Peyer's patch (tissue), 4 donors: ENCODE measurements around the gene CRYL1. TPM values are rescaled to one million over a fixed set of nuclear protein-coding genes. Genes with fewer than 3 reads are reported as not detected.

Source experiments
- DNase-seq, 3 donors: peaks; one replicate each; pipeline ENCODE4 v3.0.0-alpha.2; 2017 to 2019
- H3K27ac ChIP-seq, 4 donors: fragments of 200-600 bp; sonication (generic); one replicate each; pipeline ENCODE4 v1.5.1; 2016 to 2019
- H3K27me3 ChIP-seq, 2 donors: fragments of 200-600 bp; sonication (generic); one replicate each; pipeline ENCODE4 v1.5.1; 2019
- H3K36me3 ChIP-seq, 3 donors: fragments of 200-600 bp; sonication (generic); one replicate each; pipeline ENCODE4 v1.5.1; 2016 to 2019
- H3K4me1 ChIP-seq, 4 donors: fragments of 200-600 bp; sonication (generic); one replicate each; pipeline ENCODE4 v1.5.1; 2016 to 2019
- H3K4me3 ChIP-seq, 4 donors: fragments of 200-600 bp; sonication (generic); 1 replicate in 3 of 4; 2 replicates in 1 of 4; pipeline ENCODE4 v1.5.1; 2016 to 2019; ENCODE audit warnings: mild to moderate bottlenecking in 1 of 4
- H3K9me3 ChIP-seq, 4 donors: fragments of 200-600 bp; sonication (generic); one replicate each; pipeline ENCODE4 v1.5.1; 2016 to 2019; ENCODE audit warnings: mild to moderate bottlenecking in 1 of 4
- POLR2A ChIP-seq, 2 donors: fragments of 450-650 bp; IDR thresholded peaks; one replicate each; pipeline ENCODE4 v1.5.1; 2017; ENCODE audit warnings: antibody characterized with exemption in 2 of 2, mild to moderate bottlenecking in 2 of 2, moderate library complexity in 2 of 2
- total RNA-seq, 4 donors: library from RNA; depleted of rRNA; stranded (reverse); fragments of >200 nt; gene quantifications; one replicate each; pipeline ENCODE4 v1.1.0, GENCODE V29; 2016
- TF ChIP-seq, protein P1 (sequence below), 6 experiments: fragments of 450-650 bp in 4 of 6; fragments of 200-600 bp in 2 of 6; sonication (generic) in 1 of 6; IDR thresholded peaks; one replicate each; pipeline ENCODE4 v1.5.1; 2017 to 2019; ENCODE audit warnings: antibody characterized with exemption in 6 of 6, mild to moderate bottlenecking in 3 of 6, moderate library complexity in 1 of 6

Gene CRYL1
- total RNA-seq, 4 donors from 2014 or later: 81.7 to 357 (median 299) TPM

- no peak for DNase-seq
- Histone ChIP-seq H3K27me3 (no peaks in the 10 kb centered on the region), H3K4me3 (no peak overlapping the region), H3K36me3 (peaks cover 0 to 9% (median 0%) of the 10 kb centered on the region in 3 donors), H3K27ac (no peak overlapping the region), H3K9me3 (no peaks in the 10 kb centered on the region), H3K4me1 (no peaks in the 10 kb centered on the region)
- TF ChIP-seq, protein P1, sequence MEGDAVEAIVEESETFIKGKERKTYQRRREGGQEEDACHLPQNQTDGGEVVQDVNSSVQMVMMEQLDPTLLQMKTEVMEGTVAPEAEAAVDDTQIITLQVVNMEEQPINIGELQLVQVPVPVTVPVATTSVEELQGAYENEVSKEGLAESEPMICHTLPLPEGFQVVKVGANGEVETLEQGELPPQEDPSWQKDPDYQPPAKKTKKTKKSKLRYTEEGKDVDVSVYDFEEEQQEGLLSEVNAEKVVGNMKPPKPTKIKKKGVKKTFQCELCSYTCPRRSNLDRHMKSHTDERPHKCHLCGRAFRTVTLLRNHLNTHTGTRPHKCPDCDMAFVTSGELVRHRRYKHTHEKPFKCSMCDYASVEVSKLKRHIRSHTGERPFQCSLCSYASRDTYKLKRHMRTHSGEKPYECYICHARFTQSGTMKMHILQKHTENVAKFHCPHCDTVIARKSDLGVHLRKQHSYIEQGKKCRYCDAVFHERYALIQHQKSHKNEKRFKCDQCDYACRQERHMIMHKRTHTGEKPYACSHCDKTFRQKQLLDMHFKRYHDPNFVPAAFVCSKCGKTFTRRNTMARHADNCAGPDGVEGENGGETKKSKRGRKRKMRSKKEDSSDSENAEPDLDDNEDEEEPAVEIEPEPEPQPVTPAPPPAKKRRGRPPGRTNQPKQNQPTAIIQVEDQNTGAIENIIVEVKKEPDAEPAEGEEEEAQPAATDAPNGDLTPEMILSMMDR (IDR thresholded peaks at IDR 0.05): no peak
- no peak for TF ChIP-seq POLR2A (IDR thresholded peaks at IDR 0.05)
Observed at GRCh38 chr13:20442375-20442774, 83.3 kb downstream of the CRYL1 start.

GRCh38 chr13:20441879-20442278, 83.8 kb downstream of the CRYL1 start:
- Histone ChIP-seq H3K4me1 (no peaks in the 10 kb centered on the region), H3K9me3 (no peaks in the 10 kb centered on the region), H3K27ac (no peak overlapping the region), H3K27me3 (no peaks in the 10 kb centered on the region), H3K36me3 (peaks cover 0 to 9% (median 0%) of the 10 kb centered on the region in 3 donors), H3K4me3 (no peak overlapping the region)
- no peak for TF ChIP-seq POLR2A (IDR thresholded peaks at IDR 0.05)
- TF ChIP-seq, protein P1 (IDR thresholded peaks at IDR 0.05): no peak
- no peak for DNase-seq

- TF ChIP-seq, protein P1 (IDR thresholded peaks at IDR 0.05): no peak
- TF ChIP-seq POLR2A (IDR thresholded peaks at IDR 0.05): no peak
- H3K27me3 ChIP-seq: no peaks in the 10 kb centered on the region
Observed at GRCh38 chr13:20441056-20441455, 84.6 kb downstream of the CRYL1 start.

GRCh38 chr13:20439261-20439660, 86.4 kb downstream of the CRYL1 start:
- H3K27me3 ChIP-seq: no peaks in the 10 kb centered on the region
- DNase-seq: no peak
- peaks cover 0 to 23% (median 0%) of the 10 kb centered on the region in 3 donors for H3K36me3 ChIP-seq
- no peak for TF ChIP-seq POLR2A (IDR thresholded peaks at IDR 0.05)
- TF ChIP-seq, protein P1 (IDR thresholded peaks at IDR 0.05): no peak
- H3K4me3 ChIP-seq: no peak overlapping the region
- no peaks in the 10 kb centered on the region for H3K4me1 ChIP-seq
- H3K9me3 ChIP-seq: no peaks in the 10 kb centered on the region
- H3K27ac ChIP-seq: no peak overlapping the region

More at GRCh38 chr13:20441056-20441455, 84.6 kb downstream of the CRYL1 start:
- no peak overlapping the region for H3K27ac ChIP-seq
- H3K9me3 ChIP-seq: no peaks in the 10 kb centered on the region
- no peaks in the 10 kb centered on the region for H3K4me1 ChIP-seq
- peaks cover 0 to 15% (median 0%) of the 10 kb centered on the region in 3 donors for H3K36me3 ChIP-seq
- no peak for DNase-seq
- H3K4me3 ChIP-seq: no peak overlapping the region

- H3K27me3 ChIP-seq: no peaks in the 10 kb centered on the region
- DNase-seq: no peak
- H3K27ac ChIP-seq: no peak overlapping the region
- peaks cover 0 to 23% (median 0%) of the 10 kb centered on the region in 3 donors for H3K36me3 ChIP-seq
- no peak for TF ChIP-seq POLR2A (IDR thresholded peaks at IDR 0.05)
- TF ChIP-seq, protein P1 (IDR thresholded peaks at IDR 0.05): no peak
- H3K9me3 ChIP-seq: no peaks in the 10 kb centered on the region
- no peaks in the 10 kb centered on the region for H3K4me1 ChIP-seq
- H3K4me3 ChIP-seq: no peak overlapping the region
Observed at GRCh38 chr13:20438801-20439200, 86.9 kb downstream of the CRYL1 start.

DNA sequence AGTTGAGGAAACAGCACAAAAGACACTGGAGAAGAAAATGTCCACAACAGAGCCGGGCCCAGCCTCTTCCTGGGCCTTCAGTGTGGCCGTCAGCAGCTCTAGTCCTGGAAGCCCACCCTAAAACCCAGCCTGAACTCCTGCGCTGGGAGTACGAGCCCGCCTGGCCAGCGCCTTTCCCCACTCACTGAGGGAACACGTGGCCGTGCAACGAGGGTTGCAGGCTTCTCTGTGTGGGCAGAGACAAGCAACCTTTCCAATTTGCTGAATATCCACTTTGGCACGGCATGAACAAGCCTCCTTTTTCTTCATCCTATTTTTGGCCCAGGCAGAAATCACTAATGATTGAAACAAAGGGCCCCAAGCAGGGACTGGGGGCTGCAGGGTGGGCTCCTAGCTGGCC, 89.2 kb downstream of the CRYL1 start:
- no peaks in the 10 kb centered on the region for H3K4me1 ChIP-seq
- TF ChIP-seq, protein P1 (IDR thresholded peaks at IDR 0.05): no peak
- no peak for TF ChIP-seq POLR2A (IDR thresholded peaks at IDR 0.05)
- DNase-seq: no peak
- H3K4me3 ChIP-seq: no peak overlapping the region
- H3K9me3 ChIP-seq: no peaks in the 10 kb centered on the region
- no peaks in the 10 kb centered on the region for H3K27me3 ChIP-seq
- H3K36me3 ChIP-seq: peaks cover 0 to 30% (median 0%) of the 10 kb centered on the region in 3 donors
- no peak overlapping the region for H3K27ac ChIP-seq
